Kidney (tissue), 14 donors: ENCODE measurements around the gene PFDN1. TPM values are rescaled to one million over a fixed set of nuclear protein-coding genes. Genes with fewer than 3 reads are reported as not detected.

Experiments used
- DNase-seq, 5 donors: peaks; one replicate each; pipeline ENCODE4 v3.0.0-alpha.2; 2013 to 2020
- FAIRE-seq: peaks from 2 replicates; lab custom pipeline; 2012; peaks lifted over from hg19 to GRCh38; lab: Jason Lieb, UNC
- H3K27ac ChIP-seq, 2 donors: one replicate each; pipeline ENCODE4 v1.7.0; 2013; ENCODE audit warnings: low read depth in 2 of 2, low read length in 2 of 2, inconsistent platforms in 1 of 2
- H3K27me3 ChIP-seq: one replicate; pipeline ENCODE4 v1.7.1; 2013; ENCODE audit warnings: low read length, inconsistent platforms; ENCODE audit not compliant: control insufficient read depth, insufficient read depth
- H3K36me3 ChIP-seq, 3 donors: one replicate each; pipeline versions ENCODE4 v1.7.0 to v1.7.1; 2013; ENCODE audit warnings: low read length in 3 of 3, control low read depth in 1 of 3, inconsistent platforms in 1 of 3; ENCODE audit not compliant: insufficient read depth in 3 of 3, control insufficient read depth in 2 of 3
- H3K4me1 ChIP-seq, 3 donors: one replicate each; pipeline versions ENCODE4 v1.7.0 to v1.7.1; 2013; ENCODE audit warnings: low read length in 3 of 3, inconsistent platforms in 1 of 3, low read depth in 1 of 3; ENCODE audit not compliant: control insufficient read depth in 2 of 3, insufficient read depth in 2 of 3
- H3K4me3 ChIP-seq, 3 donors: one replicate each; pipeline versions ENCODE4 v1.7.0 to v1.8.1; 2013; ENCODE audit warnings: low read length in 3 of 3, control low read depth in 1 of 3, inconsistent platforms in 1 of 3
- H3K9ac ChIP-seq, 3 donors: one replicate each; pipeline versions ENCODE4 v1.7.0 to v1.7.1; 2013; ENCODE audit warnings: low read length in 3 of 3, control low read depth in 1 of 3, inconsistent platforms in 1 of 3
- H3K9me3 ChIP-seq, 3 donors: one replicate each; pipeline versions ENCODE4 v1.7.0 to v1.7.1; 2013; ENCODE audit warnings: low read length in 3 of 3, control low read depth in 1 of 3, inconsistent platforms in 1 of 3; ENCODE audit not compliant: control insufficient read depth in 2 of 3, insufficient read depth in 1 of 3
- intact Hi-C: fragments of 100-400 bp; cut with DNase I; formaldehyde crosslinking; loops from one replicate; pipeline ENCODE4 v1.11.1; 2022
- polyA plus RNA-seq: library from polyadenylated mRNA; stranded (reverse); fragments of 350-450 nt; fragmentation: Illumina TruSeq; extraction: RNeasy Lipid Tissue Mini Kit (QIAGEN cat#74804); gene quantifications from one replicate; pipeline ENCODE4 v1.2.3, GENCODE V29; 2014; ENCODE audit warnings: low read depth, low replicate concordance; ENCODE audit not compliant: insufficient read depth
- total RNA-seq: library from RNA; stranded (reverse); fragmentation: NEBNext Ultra II Directional; extraction: Animal tissue kit (Norgen Biotek cat#: 25700); gene quantifications from one replicate; pipeline ENCODE4 v1.2.1, GENCODE V29; 2021
- TF ChIP-seq, protein P1 (sequence below): IDR thresholded peaks from 3 replicates; pipeline ENCODE4 v1.5.1; 2012; ENCODE audit warnings: mild to moderate bottlenecking, moderate library complexity, borderline replicate concordance; ENCODE audit not compliant: insufficient read depth; ENCODE audit errors: extremely low read depth
- donor health status: control.
- donor health status: control.
- donor health status: control.
- donor health status: control.
- donor health status: control.
- donor health status: DM: yes; HTN: yes; CAD: no.
- donor health status: Normal renal cell carcinoma (clear cell type).

PFDN1 gene
- total and polyA plus RNA-seq, 2 donors from 2014 or later: 48.9 to 85.8 TPM

DNA sequence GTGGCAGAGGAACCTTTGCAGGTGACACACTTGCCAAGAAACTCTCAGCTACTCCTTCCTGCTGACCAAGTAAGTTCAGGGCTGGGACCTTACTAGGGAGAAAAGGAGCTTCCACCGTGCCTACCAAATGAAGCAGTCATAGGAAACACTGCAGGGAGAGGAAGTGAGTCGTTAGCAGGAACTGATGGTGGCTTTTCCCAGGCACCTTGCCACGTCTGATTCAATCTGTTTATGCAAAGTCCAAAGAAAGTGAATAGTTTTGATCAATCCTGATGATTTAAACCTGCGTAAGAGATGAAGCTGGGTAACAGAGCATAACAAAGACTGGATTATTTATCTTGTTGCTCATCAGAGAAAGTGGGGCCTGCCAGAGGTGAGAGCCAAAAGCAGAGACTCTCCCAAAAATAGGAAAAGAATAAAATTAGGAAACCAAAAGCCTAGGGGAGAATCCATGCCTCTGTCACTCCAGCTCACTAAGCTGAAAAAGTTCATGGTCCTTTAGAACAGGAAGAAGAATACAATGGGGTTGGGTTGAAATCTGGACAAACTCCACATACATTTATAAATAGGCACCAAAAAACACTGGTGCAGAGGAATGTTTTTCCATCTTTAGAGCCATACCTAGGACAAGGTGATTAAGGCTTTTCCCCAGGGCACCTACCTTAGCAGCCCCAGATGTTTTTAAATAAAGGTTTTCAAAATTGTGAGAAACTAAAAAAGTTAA, 9.3 kb upstream of the PFDN1 start:
- no peaks in the 10 kb centered on the region for H3K27me3 ChIP-seq
- FAIRE-seq: no peak
- TF ChIP-seq, protein P1, sequence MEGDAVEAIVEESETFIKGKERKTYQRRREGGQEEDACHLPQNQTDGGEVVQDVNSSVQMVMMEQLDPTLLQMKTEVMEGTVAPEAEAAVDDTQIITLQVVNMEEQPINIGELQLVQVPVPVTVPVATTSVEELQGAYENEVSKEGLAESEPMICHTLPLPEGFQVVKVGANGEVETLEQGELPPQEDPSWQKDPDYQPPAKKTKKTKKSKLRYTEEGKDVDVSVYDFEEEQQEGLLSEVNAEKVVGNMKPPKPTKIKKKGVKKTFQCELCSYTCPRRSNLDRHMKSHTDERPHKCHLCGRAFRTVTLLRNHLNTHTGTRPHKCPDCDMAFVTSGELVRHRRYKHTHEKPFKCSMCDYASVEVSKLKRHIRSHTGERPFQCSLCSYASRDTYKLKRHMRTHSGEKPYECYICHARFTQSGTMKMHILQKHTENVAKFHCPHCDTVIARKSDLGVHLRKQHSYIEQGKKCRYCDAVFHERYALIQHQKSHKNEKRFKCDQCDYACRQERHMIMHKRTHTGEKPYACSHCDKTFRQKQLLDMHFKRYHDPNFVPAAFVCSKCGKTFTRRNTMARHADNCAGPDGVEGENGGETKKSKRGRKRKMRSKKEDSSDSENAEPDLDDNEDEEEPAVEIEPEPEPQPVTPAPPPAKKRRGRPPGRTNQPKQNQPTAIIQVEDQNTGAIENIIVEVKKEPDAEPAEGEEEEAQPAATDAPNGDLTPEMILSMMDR: no peak
- H3K4me3 ChIP-seq: no peak overlapping the region
- peak overlapping the region in 1 of 2 donors; percentile 2 for H3K27ac ChIP-seq
- peaks cover 0 to 6% (median 0%) of the 10 kb centered on the region in 3 donors for H3K4me1 ChIP-seq
- DNase-seq: peak in 1 of 5 donors; percentile 30
- no peak overlapping the region for H3K9ac ChIP-seq
- intact Hi-C loops: no loop called here
- no peaks in the 10 kb centered on the region for H3K36me3 ChIP-seq
- H3K9me3 ChIP-seq: no peaks in the 10 kb centered on the region

DNA sequence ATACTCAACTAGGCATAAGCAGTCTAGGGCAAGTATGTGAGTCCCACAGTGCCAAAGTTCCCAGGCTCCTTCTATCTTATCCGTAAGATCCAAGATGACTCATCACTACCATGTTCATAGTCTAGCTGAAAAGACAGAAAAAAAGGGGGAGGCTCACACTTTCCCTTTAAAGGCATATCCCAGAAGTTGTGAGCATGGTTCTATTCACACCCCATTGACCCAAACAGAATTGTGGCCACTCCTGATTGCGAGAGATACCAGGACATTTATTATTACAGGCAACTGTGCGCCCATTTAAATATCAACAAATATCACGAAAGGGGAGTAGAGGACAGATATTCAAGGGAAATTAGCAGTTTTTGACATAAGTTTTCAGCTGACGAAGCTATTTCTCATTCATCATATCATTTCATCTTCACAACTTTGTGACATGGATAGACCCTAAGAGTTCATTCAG, 8.1 kb upstream of the PFDN1 start:
- no peak for FAIRE-seq

DNA sequence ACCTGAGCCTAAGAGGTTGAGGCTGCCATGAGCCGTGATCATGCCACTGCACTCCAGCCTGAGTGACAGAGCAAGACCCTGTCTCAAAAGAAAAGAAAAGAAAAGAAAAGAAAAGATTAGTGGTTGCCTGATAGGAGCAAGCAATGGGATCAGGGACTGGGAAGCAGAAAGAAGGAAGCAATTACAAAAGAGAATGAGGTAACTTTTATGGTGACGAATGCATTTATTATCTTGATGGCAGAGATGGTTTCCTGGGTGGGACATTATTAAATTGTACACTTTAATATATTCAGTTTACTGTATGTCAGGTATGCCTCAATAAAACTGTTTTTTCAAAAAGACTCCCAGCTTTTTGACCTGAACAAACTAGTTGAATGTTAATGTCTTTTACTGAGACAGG, 7.5 kb upstream of the PFDN1 start:
- FAIRE-seq: no peak
- H3K27me3 ChIP-seq: no peaks in the 10 kb centered on the region
- TF ChIP-seq, protein P1: no peak
- H3K27ac ChIP-seq: no peak overlapping the region
- no peaks in the 10 kb centered on the region for H3K9me3 ChIP-seq
- H3K4me3 ChIP-seq: no peak overlapping the region
- H3K36me3 ChIP-seq: no peaks in the 10 kb centered on the region
- intact Hi-C loops: no loop called here
- no peak overlapping the region for H3K9ac ChIP-seq
- peaks cover 0 to 6% (median 0%) of the 10 kb centered on the region in 3 donors for H3K4me1 ChIP-seq
- no peak for DNase-seq

More for the DNA sequence above, 8.1 kb upstream of the PFDN1 start:
- H3K4me3 ChIP-seq: no peak overlapping the region
- H3K4me1 ChIP-seq: peaks cover 0 to 6% (median 0%) of the 10 kb centered on the region in 3 donors
- intact Hi-C loops: no loop called here
- H3K27ac ChIP-seq: no peak overlapping the region
- H3K27me3 ChIP-seq: no peaks in the 10 kb centered on the region
- H3K36me3 ChIP-seq: no peaks in the 10 kb centered on the region
- no peak overlapping the region for H3K9ac ChIP-seq
- no peaks in the 10 kb centered on the region for H3K9me3 ChIP-seq
- TF ChIP-seq, protein P1: no peak
- no peak for DNase-seq
